GM12872 (cell line): ENCODE measurements around the gene OGFOD3.

Source experiments
- CTCF ChIP-seq: IDR thresholded peaks from 3 replicates; pipeline ENCODE4 v1.5.1; 2011; ENCODE audit warnings: low read depth, mild to moderate bottlenecking, low read length, moderate library complexity; ENCODE audit not compliant: insufficient read depth

The OGFOD3 gene

GRCh38 chr17:82346342-82347300 lies 71.8 kb downstream of the OGFOD3 start:
- TF ChIP-seq CTCF = no peak

GRCh38 chr17:82345151-82345976 lies 73.0 kb downstream of the OGFOD3 start:
- no peak for TF ChIP-seq CTCF

- TF ChIP-seq CTCF = no peak
Measured at GRCh38 chr17:82344175-82344907, 74.0 kb downstream of the OGFOD3 start.

GRCh38 chr17:82343560-82343959 lies 74.8 kb downstream of the OGFOD3 start:
- TF ChIP-seq CTCF = no peak

- TF ChIP-seq CTCF = no peak
Measured at GRCh38 chr17:82342361-82343079, 75.9 kb downstream of the OGFOD3 start.

- TF ChIP-seq CTCF = no peak
Measured at GRCh38 chr17:82339634-82340580, 78.5 kb downstream of the OGFOD3 start.
